Mesothelial cell of epicardium (in vitro differentiated cells): Measurements from ENCODE around the gene SPEG. TPM values are rescaled to one million over a fixed set of nuclear protein-coding genes. Genes with fewer than 3 reads are reported as not detected.

Experiments used
- DNase-seq, 2 experiments: peaks; one replicate each; pipeline ENCODE4 v3.0.0; 2021; ENCODE audit warnings: low spot score in 2 of 2; ENCODE audit not compliant: unreplicated experiment in 2 of 2
- H3K27ac Mint-ChIP-seq: 2 replicates; pipeline ENCODE4 v1.8.0; 2021; ENCODE audit warnings: mixed read lengths
- H3K27me3 Mint-ChIP-seq: 2 replicates; pipeline ENCODE4 v1.8.0; 2021; ENCODE audit warnings: low read depth, mixed read lengths
- H3K36me3 Mint-ChIP-seq: 2 replicates; pipeline ENCODE4 v1.8.0; 2021; ENCODE audit warnings: mixed read lengths
- H3K4me1 Mint-ChIP-seq: 2 replicates; pipeline ENCODE4 v1.8.0; 2021; ENCODE audit warnings: mixed read lengths
- H3K4me3 Mint-ChIP-seq: 2 replicates; pipeline ENCODE4 v1.8.0; 2021; ENCODE audit warnings: mild to moderate bottlenecking, moderate library complexity, mixed read lengths
- H3K9me3 Mint-ChIP-seq: 2 replicates; pipeline ENCODE4 v1.8.0; 2021; ENCODE audit warnings: mixed read lengths
- CTCF ChIP-seq: fragments of 200-600 bp; sonication (generic); IDR thresholded peaks from one replicate; pipeline ENCODE4 v1.5.0; 2021; ENCODE audit warnings: antibody characterized with exemption; ENCODE audit not compliant: unreplicated experiment
- total RNA-seq: library from RNA; stranded (reverse); gene quantifications from 3 replicates; pipeline ENCODE4 v1.2.1, GENCODE V29; 2021

The SPEG gene
- total RNA-seq, 1 donor from 2014 or later: 97.7 TPM

- Mint-ChIP-seq H3K27me3 (peaks cover 66% of the 10 kb centered on the region), H3K36me3 (no peaks in the 10 kb centered on the region), H3K4me1 (peaks cover 10% of the 10 kb centered on the region), H3K4me3 (no peak overlapping the region), H3K9me3 (no peaks in the 10 kb centered on the region), H3K27ac (no peak overlapping the region)
- no peak for DNase-seq
- no peak for TF ChIP-seq CTCF
These were observed 55.5 kb downstream of the SPEG start for GRCh38 chr2:219490186-219490585.

GRCh38 chr2:219490600-219491130, 56.0 kb downstream of the SPEG start:
- Mint-ChIP-seq H3K36me3 (no peaks in the 10 kb centered on the region), H3K4me1 (peaks cover 14% of the 10 kb centered on the region), H3K27me3 (peaks cover 66% of the 10 kb centered on the region), H3K27ac (no peak overlapping the region), H3K4me3 (no peak overlapping the region), H3K9me3 (no peaks in the 10 kb centered on the region)
- TF ChIP-seq CTCF: no peak
- DNase-seq: no peak

GRCh38 chr2:219491278-219491963, 56.8 kb downstream of the SPEG start:
- no peak for DNase-seq
- Mint-ChIP-seq H3K27ac (no peak overlapping the region), H3K27me3 (peaks cover 66% of the 10 kb centered on the region), H3K4me3 (no peak overlapping the region), H3K9me3 (no peaks in the 10 kb centered on the region), H3K4me1 (peaks cover 14% of the 10 kb centered on the region), H3K36me3 (no peaks in the 10 kb centered on the region)
- TF ChIP-seq CTCF: no peak

GRCh38 chr2:219492575-219492974, 57.9 kb downstream of the SPEG start:
- Mint-ChIP-seq H3K4me3 (no peak overlapping the region), H3K9me3 (no peaks in the 10 kb centered on the region), H3K27me3 (peaks cover 66% of the 10 kb centered on the region), H3K27ac (no peak overlapping the region), H3K4me1 (peaks cover 14% of the 10 kb centered on the region), H3K36me3 (no peaks in the 10 kb centered on the region)
- no peak for TF ChIP-seq CTCF
- no peak for DNase-seq

- Mint-ChIP-seq H3K4me3 (no peak overlapping the region), H3K27me3 (peaks cover 67% of the 10 kb centered on the region), H3K27ac (no peak overlapping the region), H3K4me1 (peaks cover 16% of the 10 kb centered on the region), H3K36me3 (no peaks in the 10 kb centered on the region), H3K9me3 (no peaks in the 10 kb centered on the region)
- DNase-seq: no peak
- TF ChIP-seq CTCF: no peak
These were observed 58.4 kb downstream of the SPEG start for GRCh38 chr2:219493086-219493485.
